ENCODE data around the gene INPP5D.

DNA sequence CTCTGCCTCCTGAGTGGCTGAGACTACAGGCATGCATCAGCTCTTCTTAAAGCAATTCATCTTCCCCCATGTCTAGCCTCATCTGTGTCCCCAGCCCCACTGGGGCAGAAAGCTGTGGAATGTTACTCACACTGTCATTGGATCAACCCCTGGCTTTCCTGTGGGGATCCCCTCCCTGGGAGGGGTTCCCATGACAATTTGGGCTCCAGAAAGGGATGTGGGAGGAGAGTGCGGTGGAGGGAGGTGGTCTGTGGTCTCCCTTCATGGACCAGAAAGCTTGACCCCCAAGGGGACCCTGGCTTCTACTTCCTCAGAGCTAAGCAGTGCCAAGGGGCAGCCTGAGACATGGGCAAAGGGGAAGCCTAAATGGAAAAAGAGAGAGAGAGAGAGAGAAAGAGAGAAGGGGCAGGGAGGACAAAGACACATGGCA is 48.4 kb upstream of the INPP5D start:
- TF ChIP-seq, protein P1, sequence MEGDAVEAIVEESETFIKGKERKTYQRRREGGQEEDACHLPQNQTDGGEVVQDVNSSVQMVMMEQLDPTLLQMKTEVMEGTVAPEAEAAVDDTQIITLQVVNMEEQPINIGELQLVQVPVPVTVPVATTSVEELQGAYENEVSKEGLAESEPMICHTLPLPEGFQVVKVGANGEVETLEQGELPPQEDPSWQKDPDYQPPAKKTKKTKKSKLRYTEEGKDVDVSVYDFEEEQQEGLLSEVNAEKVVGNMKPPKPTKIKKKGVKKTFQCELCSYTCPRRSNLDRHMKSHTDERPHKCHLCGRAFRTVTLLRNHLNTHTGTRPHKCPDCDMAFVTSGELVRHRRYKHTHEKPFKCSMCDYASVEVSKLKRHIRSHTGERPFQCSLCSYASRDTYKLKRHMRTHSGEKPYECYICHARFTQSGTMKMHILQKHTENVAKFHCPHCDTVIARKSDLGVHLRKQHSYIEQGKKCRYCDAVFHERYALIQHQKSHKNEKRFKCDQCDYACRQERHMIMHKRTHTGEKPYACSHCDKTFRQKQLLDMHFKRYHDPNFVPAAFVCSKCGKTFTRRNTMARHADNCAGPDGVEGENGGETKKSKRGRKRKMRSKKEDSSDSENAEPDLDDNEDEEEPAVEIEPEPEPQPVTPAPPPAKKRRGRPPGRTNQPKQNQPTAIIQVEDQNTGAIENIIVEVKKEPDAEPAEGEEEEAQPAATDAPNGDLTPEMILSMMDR (IDR thresholded peaks at IDR 0.05): no peak
- TF ChIP-seq POLR2A (IDR thresholded peaks at IDR 0.05): no peak
